HEK293 (cell line): Measurements from ENCODE around the gene CD68.

ENCODE experiments used
- CTCF ChIA-PET: fragments of 350-600 bp; formaldehyde crosslinking; extraction: SDS; loops from one replicate; lab custom pipeline; 2021; ENCODE audit warnings: antibody characterized with exemption; lab: Yijun Ruan, JAX
- POLR2A ChIA-PET: fragments of 300-600 bp; formaldehyde crosslinking; extraction: SDS; loops from one replicate; lab custom pipeline; 2020; ENCODE audit warnings: antibody characterized with exemption, inconsistent platforms; lab: Yijun Ruan, JAX
- H3K27ac ChIP-seq: fragments of 200-500 bp; sonication (Bioruptor generic); 2 replicates; pipeline ENCODE4 v1.5.1; 2014; ENCODE audit warnings: low read depth, low read length, control low read depth, inconsistent platforms; ENCODE audit errors: extremely low read depth
- H3K36me3 ChIP-seq, 2 experiments: fragments of 200-500 bp in 1 of 2; sonication (Bioruptor generic) in 1 of 2; 1 replicate in 1 of 2; 2 replicates in 1 of 2; pipeline ENCODE4 v1.5.1; 2014 to 2017; ENCODE audit warnings: inconsistent platforms in 2 of 2, low read length in 2 of 2; ENCODE audit not compliant: control insufficient read depth in 2 of 2, insufficient read depth in 1 of 2
- H3K4me1 ChIP-seq: fragments of 200-500 bp; sonication (Bioruptor generic); 2 replicates; pipeline ENCODE4 v1.5.1; 2014; ENCODE audit warnings: mild to moderate bottlenecking, low read length, inconsistent platforms; ENCODE audit not compliant: control insufficient read depth, insufficient read depth
- H3K4me3 ChIP-seq: 2 replicates; pipeline ENCODE4 v1.5.1; 2011; ENCODE audit warnings: low read depth, mild to moderate bottlenecking, control low read depth, low read length, moderate library complexity
- H3K9me3 ChIP-seq: fragments of 200-500 bp; sonication (Bioruptor generic); 2 replicates; pipeline ENCODE4 v1.5.1; 2014; ENCODE audit warnings: low read depth, low read length, inconsistent platforms; ENCODE audit not compliant: control insufficient read depth, insufficient read depth
- BCL6B ChIP-seq: fragments of 450-650 bp; formaldehyde crosslinking; IDR thresholded peaks from 2 replicates; pipeline ENCODE4 v1.5.1; 2017; ENCODE audit warnings: missing biosample characterization, missing genetic modification characterization
- EGR2 ChIP-seq: fragments of 450-650 bp; formaldehyde crosslinking; IDR thresholded peaks from 2 replicates; pipeline ENCODE4 v1.5.1; 2016; ENCODE audit warnings: low read depth, missing biosample characterization, missing genetic modification characterization
- GLI4 ChIP-seq: fragments of 450-650 bp; formaldehyde crosslinking; IDR thresholded peaks from 2 replicates; pipeline ENCODE4 v1.5.1; 2016; ENCODE audit warnings: missing biosample characterization, missing genetic modification characterization
- GLIS1 ChIP-seq: fragments of 450-650 bp; formaldehyde crosslinking; IDR thresholded peaks from 2 replicates; pipeline ENCODE4 v1.5.1; 2016; ENCODE audit warnings: missing biosample characterization, missing genetic modification characterization
- PATZ1 ChIP-seq: fragments of 450-650 bp; formaldehyde crosslinking; IDR thresholded peaks from 2 replicates; pipeline ENCODE4 v1.5.1; 2016; ENCODE audit warnings: missing biosample characterization, missing genetic modification characterization
- SP3 ChIP-seq: fragments of 450-650 bp; formaldehyde crosslinking; IDR thresholded peaks from 2 replicates; pipeline ENCODE4 v1.5.1; 2016; ENCODE audit warnings: missing biosample characterization, missing genetic modification characterization
- YY2 ChIP-seq: fragments of 450-650 bp; formaldehyde crosslinking; IDR thresholded peaks from 2 replicates; pipeline ENCODE4 v1.5.1; 2016; ENCODE audit warnings: missing biosample characterization, missing genetic modification characterization
- ZFHX2 ChIP-seq: fragments of 450-650 bp; formaldehyde crosslinking; conservative IDR thresholded peaks from 2 replicates; pipeline ENCODE4 v1.5.1; 2016; ENCODE audit warnings: missing biosample characterization, missing genetic modification characterization
- ZNF146 ChIP-seq: fragments of 450-650 bp; formaldehyde crosslinking; IDR thresholded peaks from 2 replicates; pipeline ENCODE4 v1.5.1; 2016; ENCODE audit warnings: missing biosample characterization, missing genetic modification characterization
- ZNF292 ChIP-seq: fragments of 450-650 bp; formaldehyde crosslinking; IDR thresholded peaks from 2 replicates; pipeline ENCODE4 v1.5.1; 2016; ENCODE audit warnings: low read depth, missing biosample characterization, missing genetic modification characterization, borderline replicate concordance
- ZNF335 ChIP-seq: fragments of 450-650 bp; formaldehyde crosslinking; conservative IDR thresholded peaks from 2 replicates; pipeline ENCODE4 v1.5.1; 2016; ENCODE audit warnings: missing biosample characterization, missing genetic modification characterization
- ZNF449 ChIP-seq: fragments of 450-650 bp; formaldehyde crosslinking; IDR thresholded peaks from 2 replicates; pipeline ENCODE4 v1.5.1; 2017; ENCODE audit warnings: missing biosample characterization, mild to moderate bottlenecking, missing genetic modification characterization, moderate library complexity
- ZNF561 ChIP-seq: fragments of 450-650 bp; IDR thresholded peaks from 2 replicates; pipeline ENCODE4 v1.5.1; 2018; ENCODE audit warnings: missing biosample characterization, missing genetic modification characterization, borderline replicate concordance
- ZNF76 ChIP-seq: fragments of 450-650 bp; formaldehyde crosslinking; IDR thresholded peaks from 2 replicates; pipeline ENCODE4; 2016; ENCODE audit warnings: low read depth, missing biosample characterization, missing genetic modification characterization, borderline replicate concordance
- ZSCAN30 ChIP-seq: fragments of 450-650 bp; IDR thresholded peaks from 2 replicates; pipeline ENCODE4 v1.5.1; 2018; ENCODE audit warnings: missing biosample characterization, mild to moderate bottlenecking, missing genetic modification characterization, moderate library complexity
- ZSCAN5A ChIP-seq: fragments of 450-650 bp; formaldehyde crosslinking; IDR thresholded peaks from 2 replicates; pipeline ENCODE4 v1.5.1; 2016; ENCODE audit warnings: missing biosample characterization, missing genetic modification characterization
- TF ChIP-seq, protein P1 (sequence below): fragments of 450-650 bp; formaldehyde crosslinking; optimal IDR thresholded peaks from 2 replicates; pipeline ENCODE3; 2016; ENCODE audit warnings: missing biosample characterization, mild to moderate bottlenecking, missing genetic modification characterization
- TF ChIP-seq, protein P2 (sequence below): fragments of 450-650 bp; formaldehyde crosslinking; IDR thresholded peaks from 2 replicates; pipeline ENCODE4 v1.5.1; 2016; ENCODE audit warnings: missing biosample characterization, missing genetic modification characterization
- TF ChIP-seq, protein P3 (sequence below): fragments of 450-650 bp; formaldehyde crosslinking; conservative IDR thresholded peaks from 2 replicates; pipeline ENCODE4 v1.5.1; 2016; ENCODE audit warnings: low read depth, missing biosample characterization, missing genetic modification characterization
- TF ChIP-seq, protein P4 (sequence below): IDR thresholded peaks from 2 replicates; pipeline ENCODE4 v1.6.1; 2011; ENCODE audit warnings: mild to moderate bottlenecking, low read depth, low read length, borderline replicate concordance

The CD68 gene

GRCh38 chr17:7561589-7562207 is 17.7 kb upstream of the CD68 start, which contains the start of gene SENP3 (continued):
- peak; percentile 40; the same call in 1 of the 2 replicates for TF ChIP-seq SP3 (tag by site-specific recombination)
- no peak; the same call in 1 of the 2 replicates for TF ChIP-seq ZNF561 (tag by site-specific recombination)
- TF ChIP-seq ZFHX2 (tag by site-specific recombination) = peak; percentile 81
- TF ChIP-seq ZSCAN30 (tag by site-specific recombination) = peak; percentile 21; the same call in 1 of the 2 replicates
- TF ChIP-seq GLI4 (tag by site-specific recombination) = peak; percentile 74; the same call in 1 of the 2 replicates
- TF ChIP-seq YY2 = peak; percentile 55
- TF ChIP-seq GLIS1 (tag by site-specific recombination) = peak; percentile 68
- TF ChIP-seq, protein P1, sequence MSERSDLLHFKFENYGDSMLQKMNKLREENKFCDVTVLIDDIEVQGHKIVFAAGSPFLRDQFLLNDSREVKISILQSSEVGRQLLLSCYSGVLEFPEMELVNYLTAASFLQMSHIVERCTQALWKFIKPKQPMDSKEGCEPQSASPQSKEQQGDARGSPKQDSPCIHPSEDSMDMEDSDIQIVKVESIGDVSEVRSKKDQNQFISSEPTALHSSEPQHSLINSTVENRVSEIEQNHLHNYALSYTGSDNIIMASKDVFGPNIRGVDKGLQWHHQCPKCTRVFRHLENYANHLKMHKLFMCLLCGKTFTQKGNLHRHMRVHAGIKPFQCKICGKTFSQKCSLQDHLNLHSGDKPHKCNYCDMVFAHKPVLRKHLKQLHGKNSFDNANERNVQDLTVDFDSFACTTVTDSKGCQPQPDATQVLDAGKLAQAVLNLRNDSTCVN = peak; percentile 95
- 0 out of 2 replicates have a peak, but pooled peaks have one; percentile 21 for TF ChIP-seq ZNF146 (tag by site-specific recombination)
- no peak for TF ChIP-seq ZSCAN5A (tag by site-specific recombination)
- peak; percentile 80 for TF ChIP-seq PATZ1 (tag by site-specific recombination)
- TF ChIP-seq ZNF292 = no peak
- TF ChIP-seq ZNF335 (tag by site-specific recombination) = peak; percentile 65; the same call in 1 of the 2 replicates
- TF ChIP-seq, protein P2, sequence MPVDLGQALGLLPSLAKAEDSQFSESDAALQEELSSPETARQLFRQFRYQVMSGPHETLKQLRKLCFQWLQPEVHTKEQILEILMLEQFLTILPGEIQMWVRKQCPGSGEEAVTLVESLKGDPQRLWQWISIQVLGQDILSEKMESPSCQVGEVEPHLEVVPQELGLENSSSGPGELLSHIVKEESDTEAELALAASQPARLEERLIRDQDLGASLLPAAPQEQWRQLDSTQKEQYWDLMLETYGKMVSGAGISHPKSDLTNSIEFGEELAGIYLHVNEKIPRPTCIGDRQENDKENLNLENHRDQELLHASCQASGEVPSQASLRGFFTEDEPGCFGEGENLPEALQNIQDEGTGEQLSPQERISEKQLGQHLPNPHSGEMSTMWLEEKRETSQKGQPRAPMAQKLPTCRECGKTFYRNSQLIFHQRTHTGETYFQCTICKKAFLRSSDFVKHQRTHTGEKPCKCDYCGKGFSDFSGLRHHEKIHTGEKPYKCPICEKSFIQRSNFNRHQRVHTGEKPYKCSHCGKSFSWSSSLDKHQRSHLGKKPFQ = no peak
- peak; percentile 70 for TF ChIP-seq ZNF76

GRCh38 chr17:7562208-7562605 is 17.2 kb upstream of the CD68 start:
- Histone ChIP-seq H3K27ac (peak overlapping the region; percentile 93), H3K4me3 (peak overlapping the region; percentile 85), H3K9me3 (no peaks in the 10 kb centered on the region), H3K36me3 (peaks cover 37 to 43% of the 10 kb centered on the region in 2 experiments), H3K4me1 (peaks cover 11% of the 10 kb centered on the region)
- ChIA-PET POLR2A (interaction anchor here (0.7 to 2.8 kb wide), 7 partner anchors 11 to 1519 kb away, joined by 3 to 17 read pairs (median 11); partner anchors contain the start of genes CD68, NEURL4, POLR2A and TP53), CTCF (interaction anchor here (0.6 to 2.7 kb wide), 4 partner anchors 14 to 233 kb away, joined by 3 to 60 read pairs (median 3); partner anchors contain the start of genes NEURL4 and TNFSF12)
- TF ChIP-seq ZNF335 (tag by site-specific recombination) (peak; percentile 30), BCL6B (tag by site-specific recombination) (no peak), ZNF449 (tag by site-specific recombination) (no peak), EGR2 (tag by site-specific recombination) (peak; percentile 1; the same call in 1 of the 2 replicates), ZNF76 (peak; percentile 53; the same call in 1 of the 2 replicates)
- TF ChIP-seq, protein P3, sequence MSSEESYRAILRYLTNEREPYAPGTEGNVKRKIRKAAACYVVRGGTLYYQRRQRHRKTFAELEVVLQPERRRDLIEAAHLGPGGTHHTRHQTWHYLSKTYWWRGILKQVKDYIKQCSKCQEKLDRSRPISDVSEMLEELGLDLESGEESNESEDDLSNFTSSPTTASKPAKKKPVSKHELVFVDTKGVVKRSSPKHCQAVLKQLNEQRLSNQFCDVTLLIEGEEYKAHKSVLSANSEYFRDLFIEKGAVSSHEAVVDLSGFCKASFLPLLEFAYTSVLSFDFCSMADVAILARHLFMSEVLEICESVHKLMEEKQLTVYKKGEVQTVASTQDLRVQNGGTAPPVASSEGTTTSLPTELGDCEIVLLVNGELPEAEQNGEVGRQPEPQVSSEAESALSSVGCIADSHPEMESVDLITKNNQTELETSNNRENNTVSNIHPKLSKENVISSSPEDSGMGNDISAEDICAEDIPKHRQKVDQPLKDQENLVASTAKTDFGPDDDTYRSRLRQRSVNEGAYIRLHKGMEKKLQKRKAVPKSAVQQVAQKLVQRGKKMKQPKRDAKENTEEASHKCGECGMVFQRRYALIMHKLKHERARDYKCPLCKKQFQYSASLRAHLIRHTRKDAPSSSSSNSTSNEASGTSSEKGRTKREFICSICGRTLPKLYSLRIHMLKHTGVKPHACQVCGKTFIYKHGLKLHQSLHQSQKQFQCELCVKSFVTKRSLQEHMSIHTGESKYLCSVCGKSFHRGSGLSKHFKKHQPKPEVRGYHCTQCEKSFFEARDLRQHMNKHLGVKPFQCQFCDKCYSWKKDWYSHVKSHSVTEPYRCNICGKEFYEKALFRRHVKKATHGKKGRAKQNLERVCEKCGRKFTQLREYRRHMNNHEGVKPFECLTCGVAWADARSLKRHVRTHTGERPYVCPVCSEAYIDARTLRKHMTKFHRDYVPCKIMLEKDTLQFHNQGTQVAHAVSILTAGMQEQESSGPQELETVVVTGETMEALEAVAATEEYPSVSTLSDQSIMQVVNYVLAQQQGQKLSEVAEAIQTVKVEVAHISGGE (tag by site-specific recombination) = 0 out of 2 replicates have a peak, but pooled peaks have one; percentile 14
- TF ChIP-seq, protein P4, sequence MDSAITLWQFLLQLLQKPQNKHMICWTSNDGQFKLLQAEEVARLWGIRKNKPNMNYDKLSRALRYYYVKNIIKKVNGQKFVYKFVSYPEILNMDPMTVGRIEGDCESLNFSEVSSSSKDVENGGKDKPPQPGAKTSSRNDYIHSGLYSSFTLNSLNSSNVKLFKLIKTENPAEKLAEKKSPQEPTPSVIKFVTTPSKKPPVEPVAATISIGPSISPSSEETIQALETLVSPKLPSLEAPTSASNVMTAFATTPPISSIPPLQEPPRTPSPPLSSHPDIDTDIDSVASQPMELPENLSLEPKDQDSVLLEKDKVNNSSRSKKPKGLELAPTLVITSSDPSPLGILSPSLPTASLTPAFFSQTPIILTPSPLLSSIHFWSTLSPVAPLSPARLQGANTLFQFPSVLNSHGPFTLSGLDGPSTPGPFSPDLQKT = no peak
